GM23338 (cell line): ENCODE data around the gene SLC24A4. TPM values are rescaled to one million over a fixed set of nuclear protein-coding genes. Genes with fewer than 3 reads are reported as not detected.

ENCODE experiments used
- ATAC-seq: fragments of 200-7000 bp; cut with Tn5 transposase; 3 replicates; pipeline ENCODE4 v1.9.1; 2020
- DNase-seq: peaks from one replicate; pipeline ENCODE4 v3.0.0-alpha.2; 2015; ENCODE audit warnings: low spot score
- H2AFZ ChIP-seq: fragments of 200-600 bp; sonication (generic); 2 replicates; pipeline ENCODE4 v1.8.0; 2016; ENCODE audit warnings: antibody characterized with exemption, mild to moderate bottlenecking, moderate library complexity
- H3F3A ChIP-seq: fragments of 200-600 bp; sonication (generic); replicated peaks from 2 replicates; pipeline ENCODE4 v1.8.0; 2017; ENCODE audit warnings: antibody characterized with exemption, mixed run types, low read depth
- H3K27ac ChIP-seq: fragments of 200-600 bp; sonication (generic); 2 replicates; pipeline ENCODE4 v1.6.1; 2016; ENCODE audit warnings: low read depth
- H3K27me3 ChIP-seq: fragments of 200-600 bp; sonication (generic); 2 replicates; pipeline ENCODE4 v1.8.0; 2016; ENCODE audit warnings: mild to moderate bottlenecking, mixed run types, moderate library complexity; ENCODE audit not compliant: insufficient read depth
- H3K36me3 ChIP-seq: fragments of 200-600 bp; sonication (generic); 2 replicates; pipeline ENCODE4 v1.8.0; 2016; ENCODE audit warnings: mild to moderate bottlenecking; ENCODE audit not compliant: insufficient read depth
- H3K4me1 ChIP-seq: fragments of 200-600 bp; sonication (generic); 2 replicates; pipeline ENCODE4 v1.8.0; 2016; ENCODE audit warnings: mild to moderate bottlenecking, moderate library complexity; ENCODE audit not compliant: insufficient read depth
- H3K4me2 ChIP-seq: fragments of 200-600 bp; sonication (generic); 2 replicates; pipeline ENCODE4 v1.7.1; 2017; ENCODE audit warnings: mixed run types
- H3K4me3 ChIP-seq: fragments of 200-600 bp; sonication (generic); 2 replicates; pipeline ENCODE4 v1.6.1; 2016; ENCODE audit warnings: mixed run types
- H3K79me2 ChIP-seq: fragments of 200-600 bp; sonication (generic); replicated peaks from 2 replicates; pipeline ENCODE4 v1.8.0; 2017; ENCODE audit warnings: mild to moderate bottlenecking; ENCODE audit not compliant: insufficient read depth
- H3K9me2 ChIP-seq: fragments of 200-600 bp; sonication (generic); 2 replicates; pipeline ENCODE4 v1.8.0; 2017; ENCODE audit not compliant: insufficient read depth
- H4K20me1 ChIP-seq: fragments of 200-600 bp; sonication (generic); replicated peaks from 2 replicates; pipeline ENCODE4 v1.8.0; 2017; ENCODE audit warnings: mild to moderate bottlenecking; ENCODE audit not compliant: insufficient read depth
- H3K27ac Mint-ChIP-seq: 2 replicates; pipeline ENCODE4 v1.8.0; 2020; ENCODE audit warnings: inconsistent platforms, mild to moderate bottlenecking, moderate library complexity, mixed read lengths
- H3K27me3 Mint-ChIP-seq: 3 replicates; pipeline ENCODE4 v1.8.0; 2022; ENCODE audit warnings: low read depth, mild to moderate bottlenecking, moderate library complexity, mixed read lengths, inconsistent platforms; ENCODE audit not compliant: insufficient read depth, poor library complexity
- H3K36me3 Mint-ChIP-seq: 3 replicates; pipeline ENCODE4 v1.8.0; 2021; ENCODE audit warnings: low read depth, mild to moderate bottlenecking, inconsistent platforms, moderate library complexity, mixed read lengths
- H3K4me1 Mint-ChIP-seq: 3 replicates; pipeline ENCODE4 v1.8.0; 2020; ENCODE audit warnings: mild to moderate bottlenecking, inconsistent platforms, mixed read lengths
- H3K4me3 Mint-ChIP-seq: 3 replicates; pipeline ENCODE4 v1.8.0; 2021; ENCODE audit warnings: moderate library complexity, mild to moderate bottlenecking, inconsistent platforms, mixed read lengths
- H3K9me3 Mint-ChIP-seq: 3 replicates; pipeline ENCODE4 v1.8.0; 2020; ENCODE audit warnings: moderate library complexity, mild to moderate bottlenecking, inconsistent platforms, mixed read lengths
- CREB1 ChIP-seq: fragments of 250-450 bp; sonication (Bioruptor Pico); IDR thresholded peaks from 2 replicates; pipeline ENCODE4 v1.5.0; 2020; ENCODE audit warnings: low read depth, mild to moderate bottlenecking, moderate library complexity
- CTCF ChIP-seq, 2 experiments: fragments of 200-600 bp in 1 of 2; sonication (generic) in 1 of 2; conservative IDR thresholded peaks; 2 replicates each; pipeline versions ENCODE4 v1.5.1 to v1.6.1; 2016 to 2017; ENCODE audit warnings: antibody characterized with exemption in 2 of 2, low read depth in 2 of 2, mild to moderate bottlenecking in 2 of 2, moderate library complexity in 1 of 2
- EZH2 ChIP-seq: fragments of 200-600 bp; sonication (generic); IDR thresholded peaks from one replicate; pipeline ENCODE4 v1.8.0; 2017; ENCODE audit warnings: antibody characterized with exemption, mild to moderate bottlenecking, low read depth; ENCODE audit not compliant: unreplicated experiment
- JUNB ChIP-seq: IDR thresholded peaks from one replicate; pipeline ENCODE4 v1.6.1; 2016; ENCODE audit warnings: antibody characterized with exemption; ENCODE audit not compliant: unreplicated experiment
- POLR2AphosphoS5 ChIP-seq: IDR thresholded peaks from 2 replicates; pipeline ENCODE4 v1.6.1; 2016; ENCODE audit warnings: antibody characterized with exemption, low read depth
- STAT1 ChIP-seq: IDR thresholded peaks from one replicate; pipeline ENCODE4 v1.6.1; 2016; ENCODE audit warnings: antibody characterized with exemption; ENCODE audit not compliant: unreplicated experiment
- ZNF114 ChIP-seq: fragments of 250-450 bp; sonication (Bioruptor Pico); IDR thresholded peaks from 2 replicates; pipeline ENCODE4 v1.5.0; 2020; ENCODE audit warnings: mild to moderate bottlenecking, moderate library complexity
- ZNF462 ChIP-seq: fragments of 250-450 bp; sonication (Bioruptor Pico); IDR thresholded peaks from 2 replicates; pipeline ENCODE4 v1.5.0; 2020; ENCODE audit warnings: mild to moderate bottlenecking, moderate library complexity
- polyA plus RNA-seq: library from polyadenylated mRNA; unstranded; fragments of >200 nt; fragmentation: Nextera tagmentation; extraction: Ambion mirVana; gene quantifications from 2 replicates; pipeline ENCODE4 v1.2.1, GENCODE V29; 2016
- total RNA-seq: library from RNA; depleted of rRNA; stranded (reverse); fragments of >200 nt; shearing (Covaris generic); gene quantifications from 2 replicates; pipeline ENCODE4 v1.2.3, GENCODE V29; 2014

Gene SLC24A4
- total and polyA plus RNA-seq, 2 experiments from 2014 or later = 0.06 to 0.38 TPM

DNA sequence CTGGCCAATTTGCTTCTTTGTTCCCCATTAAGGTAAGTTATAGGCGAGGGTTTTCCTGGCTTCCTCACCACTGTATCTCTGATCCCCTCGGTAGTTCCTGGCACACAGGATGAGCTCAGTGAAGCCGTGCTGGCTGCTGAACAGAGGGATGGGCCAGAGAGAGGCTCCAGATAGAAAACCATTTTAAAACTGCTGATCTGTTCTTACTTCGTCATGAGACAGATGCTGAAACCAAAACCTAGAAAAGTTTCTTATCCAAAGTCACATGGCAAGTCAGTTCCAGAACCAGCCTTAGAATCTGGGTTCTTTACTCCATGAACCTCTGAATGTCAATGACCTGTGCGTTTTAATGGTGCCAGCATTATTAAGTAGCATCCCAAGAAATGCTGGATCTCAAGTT is 114.3 kb downstream of the SLC24A4 start (continued):
- no peak for TF ChIP-seq ZNF462 (CRISPR knock-in tag)

DNA sequence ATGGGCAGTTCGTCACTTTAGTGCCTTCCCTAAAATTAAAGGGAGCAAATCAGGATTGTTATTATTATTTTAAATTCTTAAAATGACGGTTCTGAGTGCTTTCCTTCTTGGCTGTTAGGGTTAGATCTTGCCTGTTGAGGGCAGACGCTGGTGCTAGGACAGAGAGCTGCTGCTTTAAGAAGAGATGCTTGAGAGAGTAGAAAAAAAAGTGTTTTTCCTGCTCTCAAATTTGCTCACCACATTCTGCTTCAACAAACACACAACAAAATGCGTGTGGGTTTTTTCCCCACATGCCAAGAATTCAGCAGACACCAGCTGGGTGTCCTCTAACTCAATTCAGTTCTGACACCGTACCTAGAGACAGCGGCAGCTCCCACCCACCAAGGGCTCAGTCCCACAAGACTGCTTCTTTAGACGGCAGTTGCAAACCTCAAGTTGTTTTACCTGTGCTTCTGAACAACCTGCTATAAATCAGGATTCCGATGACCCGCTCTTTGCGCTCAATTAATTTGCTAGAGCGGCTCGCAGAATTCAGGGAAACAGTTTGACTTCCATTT is 114.8 kb downstream of the SLC24A4 start:
- no peaks in the 10 kb centered on the region for H3K9me2 ChIP-seq
- no peak overlapping the region for H3K4me3 Mint-ChIP-seq
- H4K20me1 ChIP-seq = no peaks in the 10 kb centered on the region
- ATAC-seq (no peak), DNase-seq (no peak)
- peaks cover 6% of the 10 kb centered on the region; the same call in 2 of the 3 replicates for H3K9me3 Mint-ChIP-seq
- no peak overlapping the region for H2AFZ ChIP-seq
- no peak overlapping the region for H3K27ac Mint-ChIP-seq
- H3K4me3 ChIP-seq = no peak overlapping the region
- H3K79me2 ChIP-seq = no peaks in the 10 kb centered on the region
- H3K4me2 ChIP-seq = no peak overlapping the region
- H3K36me3 ChIP-seq = no peaks in the 10 kb centered on the region
- no peaks in the 10 kb centered on the region for H3K36me3 Mint-ChIP-seq
- no peaks in the 10 kb centered on the region for H3K4me1 Mint-ChIP-seq
- no peaks in the 10 kb centered on the region for H3F3A ChIP-seq
- no peak overlapping the region for H3K27ac ChIP-seq
- no peaks in the 10 kb centered on the region for H3K4me1 ChIP-seq
- H3K27me3 ChIP-seq = no peaks in the 10 kb centered on the region
- H3K27me3 Mint-ChIP-seq = peaks cover 8% of the 10 kb centered on the region
- TF ChIP-seq POLR2AphosphoS5 (no peak), CTCF (conservative IDR thresholded peaks at IDR 0.05; ENCODE audit: low read depth in 2 of 2) (no peak), STAT1 (no peak), ZNF114 (CRISPR knock-in tag) (no peak), EZH2 (no peak), CREB1 (CRISPR knock-in tag) (no peak), JUNB (no peak), ZNF462 (CRISPR knock-in tag) (no peak)
